Panc1 (cell line): Measurements from ENCODE around the gene SEBOX.

Source experiments
- POLR2AphosphoS5 ChIP-seq: IDR thresholded peaks from 2 replicates; pipeline ENCODE4 v1.6.1; 2012; ENCODE audit warnings: mild to moderate bottlenecking, low read depth, low read length, moderate library complexity
- SIN3A ChIP-seq: IDR thresholded peaks from 2 replicates; pipeline ENCODE4 v1.6.1; 2012; ENCODE audit warnings: low read depth, mild to moderate bottlenecking, low read length, moderate library complexity, borderline replicate concordance; ENCODE audit not compliant: insufficient read depth
- TCF7L2 ChIP-seq: IDR thresholded peaks from 2 replicates; pipeline ENCODE4 v1.6.1; 2011; ENCODE audit warnings: mild to moderate bottlenecking, low read depth, low read length, inconsistent platforms
- TF ChIP-seq, protein P1 (sequence below): fragments of 450-650 bp; IDR thresholded peaks from 2 replicates; pipeline ENCODE4 v1.5.1; 2017; ENCODE audit warnings: mild to moderate bottlenecking
- TF ChIP-seq, protein P2 (sequence below), 2 experiments: IDR thresholded peaks; 2 replicates each; pipeline ENCODE4 v1.6.1; 2011 to 2012; ENCODE audit warnings: low read depth in 2 of 2, control low read depth in 1 of 2, low read length in 1 of 2, mild to moderate bottlenecking in 1 of 2, moderate library complexity in 1 of 2; ENCODE audit not compliant: insufficient read depth in 1 of 2

DNA sequence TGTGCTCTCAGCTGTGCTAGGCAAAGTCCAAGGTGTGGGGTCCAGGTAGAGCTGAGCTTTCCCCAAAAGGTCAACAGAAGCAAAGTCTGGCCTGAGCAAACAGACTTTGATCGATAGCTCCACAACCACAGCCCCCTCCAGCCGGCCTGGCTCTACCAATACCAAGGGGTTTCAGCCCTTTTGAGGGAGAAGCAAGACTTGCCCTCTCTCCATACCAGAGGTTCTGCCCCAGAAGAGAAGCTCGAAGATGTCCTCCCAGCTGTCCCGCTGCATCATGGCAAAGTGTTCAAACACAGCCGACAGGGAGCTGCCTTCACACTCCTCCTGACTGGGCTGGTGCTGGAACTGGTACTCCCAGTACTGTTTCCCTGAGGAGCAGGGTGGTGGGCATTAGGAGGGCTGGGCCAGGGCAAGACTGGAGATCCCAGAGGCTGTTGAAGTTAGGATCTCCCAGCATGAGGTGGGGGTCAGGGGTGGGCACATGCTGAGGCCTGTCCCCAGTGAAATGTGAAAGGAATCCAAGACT is 3.4 kb upstream of the SEBOX start:
- TF ChIP-seq SIN3A (no peak), TCF7L2 (no peak), POLR2AphosphoS5 (no peak)
- TF ChIP-seq, protein P1, sequence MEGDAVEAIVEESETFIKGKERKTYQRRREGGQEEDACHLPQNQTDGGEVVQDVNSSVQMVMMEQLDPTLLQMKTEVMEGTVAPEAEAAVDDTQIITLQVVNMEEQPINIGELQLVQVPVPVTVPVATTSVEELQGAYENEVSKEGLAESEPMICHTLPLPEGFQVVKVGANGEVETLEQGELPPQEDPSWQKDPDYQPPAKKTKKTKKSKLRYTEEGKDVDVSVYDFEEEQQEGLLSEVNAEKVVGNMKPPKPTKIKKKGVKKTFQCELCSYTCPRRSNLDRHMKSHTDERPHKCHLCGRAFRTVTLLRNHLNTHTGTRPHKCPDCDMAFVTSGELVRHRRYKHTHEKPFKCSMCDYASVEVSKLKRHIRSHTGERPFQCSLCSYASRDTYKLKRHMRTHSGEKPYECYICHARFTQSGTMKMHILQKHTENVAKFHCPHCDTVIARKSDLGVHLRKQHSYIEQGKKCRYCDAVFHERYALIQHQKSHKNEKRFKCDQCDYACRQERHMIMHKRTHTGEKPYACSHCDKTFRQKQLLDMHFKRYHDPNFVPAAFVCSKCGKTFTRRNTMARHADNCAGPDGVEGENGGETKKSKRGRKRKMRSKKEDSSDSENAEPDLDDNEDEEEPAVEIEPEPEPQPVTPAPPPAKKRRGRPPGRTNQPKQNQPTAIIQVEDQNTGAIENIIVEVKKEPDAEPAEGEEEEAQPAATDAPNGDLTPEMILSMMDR, result no peak
- TF ChIP-seq, protein P2, sequence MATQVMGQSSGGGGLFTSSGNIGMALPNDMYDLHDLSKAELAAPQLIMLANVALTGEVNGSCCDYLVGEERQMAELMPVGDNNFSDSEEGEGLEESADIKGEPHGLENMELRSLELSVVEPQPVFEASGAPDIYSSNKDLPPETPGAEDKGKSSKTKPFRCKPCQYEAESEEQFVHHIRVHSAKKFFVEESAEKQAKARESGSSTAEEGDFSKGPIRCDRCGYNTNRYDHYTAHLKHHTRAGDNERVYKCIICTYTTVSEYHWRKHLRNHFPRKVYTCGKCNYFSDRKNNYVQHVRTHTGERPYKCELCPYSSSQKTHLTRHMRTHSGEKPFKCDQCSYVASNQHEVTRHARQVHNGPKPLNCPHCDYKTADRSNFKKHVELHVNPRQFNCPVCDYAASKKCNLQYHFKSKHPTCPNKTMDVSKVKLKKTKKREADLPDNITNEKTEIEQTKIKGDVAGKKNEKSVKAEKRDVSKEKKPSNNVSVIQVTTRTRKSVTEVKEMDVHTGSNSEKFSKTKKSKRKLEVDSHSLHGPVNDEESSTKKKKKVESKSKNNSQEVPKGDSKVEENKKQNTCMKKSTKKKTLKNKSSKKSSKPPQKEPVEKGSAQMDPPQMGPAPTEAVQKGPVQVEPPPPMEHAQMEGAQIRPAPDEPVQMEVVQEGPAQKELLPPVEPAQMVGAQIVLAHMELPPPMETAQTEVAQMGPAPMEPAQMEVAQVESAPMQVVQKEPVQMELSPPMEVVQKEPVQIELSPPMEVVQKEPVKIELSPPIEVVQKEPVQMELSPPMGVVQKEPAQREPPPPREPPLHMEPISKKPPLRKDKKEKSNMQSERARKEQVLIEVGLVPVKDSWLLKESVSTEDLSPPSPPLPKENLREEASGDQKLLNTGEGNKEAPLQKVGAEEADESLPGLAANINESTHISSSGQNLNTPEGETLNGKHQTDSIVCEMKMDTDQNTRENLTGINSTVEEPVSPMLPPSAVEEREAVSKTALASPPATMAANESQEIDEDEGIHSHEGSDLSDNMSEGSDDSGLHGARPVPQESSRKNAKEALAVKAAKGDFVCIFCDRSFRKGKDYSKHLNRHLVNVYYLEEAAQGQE (IDR thresholded peaks at IDR 0.05; ENCODE audit: insufficient read depth in 1 of 2, low read depth in 2 of 2, low read length in 1 of 2), result no peak
